SK-N-SH (cell line): Measurements from ENCODE around the gene DHRS1. TPM values are rescaled to one million over a fixed set of nuclear protein-coding genes. Genes with fewer than 3 reads are reported as not detected.
"Not testable (repeated sequence)": the region's sequence is repeated elsewhere in the genome, so short reads cannot be mapped to it uniquely, and the experiment has no call there.

Source experiments
- CTCF ChIA-PET: fragments of 300-600, 350-600 bp; formaldehyde crosslinking; extraction: SDS; loops from one replicate; lab custom pipeline; 2021; lab: Yijun Ruan, JAX
- POLR2A ChIA-PET: fragments of 350-600 bp; sonication (Branson Sonifier 250); formaldehyde crosslinking; extraction: SDS; loops from one replicate; lab custom pipeline; 2020; ENCODE audit warnings: antibody characterized with exemption, inconsistent platforms; lab: Yijun Ruan, JAX
- DNase-seq: peaks from one replicate; pipeline ENCODE4 v3.0.0; 2012
- H2AFZ ChIP-seq: fragments of 200-600 bp; sonication (generic); 2 replicates; pipeline ENCODE4 v1.8.1; 2016; ENCODE audit warnings: antibody characterized with exemption, mild to moderate bottlenecking, low read depth
- H3F3A ChIP-seq: fragments of 200-600 bp; sonication (generic); replicated peaks from 2 replicates; pipeline ENCODE3; 2016; ENCODE audit warnings: antibody characterized with exemption, mild to moderate bottlenecking; ENCODE audit not compliant: insufficient read depth
- H3K27ac ChIP-seq, 2 experiments: fragments of 200-500 bp in 1 of 2; fragments of 200-600 bp in 1 of 2; sonication (Bioruptor generic) in 1 of 2; sonication (generic), shearing (Covaris generic) in 1 of 2; 2 replicates each; pipeline versions ENCODE4 v1.5.1 to v1.6.1; 2014 to 2016; ENCODE audit warnings: low read depth in 2 of 2, inconsistent platforms in 1 of 2, low read length in 1 of 2, mild to moderate bottlenecking in 1 of 2, mixed read lengths in 1 of 2
- H3K27me3 ChIP-seq: fragments of 200-600 bp; sonication (generic), shearing (Covaris generic); 2 replicates; pipeline ENCODE4 v1.6.1; 2016; ENCODE audit warnings: mixed run types; ENCODE audit not compliant: insufficient read depth
- H3K36me3 ChIP-seq, 2 experiments: fragments of 200-500 bp in 1 of 2; fragments of 200-600 bp in 1 of 2; sonication (Bioruptor generic) in 1 of 2; sonication (generic) in 1 of 2; replicated peaks in 1 of 2; 2 replicates each; pipeline versions ENCODE3 to v1.5.1; 2014 to 2016; ENCODE audit warnings: low read length in 1 of 2, mild to moderate bottlenecking in 1 of 2; ENCODE audit not compliant: insufficient read depth in 2 of 2, control insufficient read depth in 1 of 2
- H3K4me1 ChIP-seq, 2 experiments: fragments of 200-500 bp in 1 of 2; fragments of 200-600 bp in 1 of 2; sonication (Bioruptor generic) in 1 of 2; sonication (generic), shearing (Covaris generic) in 1 of 2; 2 replicates each; pipeline versions ENCODE4 v1.5.1 to v1.6.1; 2014 to 2016; ENCODE audit warnings: low read depth in 1 of 2, low read length in 1 of 2, mixed run types in 1 of 2; ENCODE audit not compliant: insufficient read depth in 2 of 2, control insufficient read depth in 1 of 2
- H3K4me2 ChIP-seq: fragments of 200-600 bp; sonication (generic), shearing (Covaris generic); 2 replicates; pipeline ENCODE4 v1.6.1; 2017; ENCODE audit warnings: mixed run types
- H3K4me3 ChIP-seq, 2 experiments: fragments of 200-500 bp in 1 of 2; fragments of 200-600 bp in 1 of 2; sonication (Bioruptor generic) in 1 of 2; sonication (generic), shearing (Covaris generic) in 1 of 2; 2 replicates each; pipeline versions ENCODE4 v1.5.1 to v1.8.1; 2014 to 2016; ENCODE audit warnings: low read depth in 2 of 2, inconsistent platforms in 1 of 2, low read length in 1 of 2, mild to moderate bottlenecking in 1 of 2, mixed read lengths in 1 of 2, moderate library complexity in 1 of 2
- H3K79me2 ChIP-seq: fragments of 200-600 bp; sonication (generic); 2 replicates; pipeline ENCODE4 v1.8.1; 2017; ENCODE audit warnings: mild to moderate bottlenecking; ENCODE audit not compliant: insufficient read depth
- H3K9ac ChIP-seq: fragments of 200-600 bp; sonication (generic); 2 replicates; pipeline ENCODE4 v1.6.1; 2017; ENCODE audit warnings: mixed run types
- H3K9me2 ChIP-seq: fragments of 200-600 bp; sonication (generic); 2 replicates; pipeline ENCODE4 v1.6.1; 2017; ENCODE audit warnings: mixed run types
- H3K9me3 ChIP-seq: fragments of 200-600 bp; sonication (generic); 2 replicates; pipeline ENCODE4 v1.6.1; 2017; ENCODE audit warnings: mixed run types, mild to moderate bottlenecking, moderate library complexity
- H4K20me1 ChIP-seq: fragments of 200-600 bp; sonication (generic); 2 replicates; pipeline ENCODE4 v1.6.1; 2017; ENCODE audit warnings: mild to moderate bottlenecking, mixed run types; ENCODE audit not compliant: insufficient read depth
- CHD2 ChIP-seq: fragments of 150-350 bp; IDR thresholded peaks from 2 replicates; pipeline ENCODE4 v1.6.1; 2018; ENCODE audit warnings: low read length; ENCODE audit not compliant: partially characterized antibody
- ELF1 ChIP-seq: IDR thresholded peaks from 2 replicates; pipeline ENCODE4 v1.4.0; 2012
- EP300 ChIP-seq, 2 experiments: IDR thresholded peaks; 2 replicates each; pipeline versions ENCODE4 v1.4.0 to v1.6.1; 2012; ENCODE audit warnings: borderline replicate concordance in 1 of 2, low read depth in 1 of 2, low read length in 1 of 2
- FOXJ3 ChIP-seq: sonication (generic); formaldehyde crosslinking; IDR thresholded peaks from 2 replicates; pipeline ENCODE4 v1.5.1; 2020; ENCODE audit warnings: mild to moderate bottlenecking, missing genetic modification reagents
- GABPA ChIP-seq: IDR thresholded peaks from 2 replicates; pipeline ENCODE4 v1.4.0; 2012; ENCODE audit warnings: low read depth, mild to moderate bottlenecking
- POLR2AphosphoS5 ChIP-seq: IDR thresholded peaks from 2 replicates; pipeline ENCODE4 v1.6.1; 2012; ENCODE audit warnings: low read depth, low read length
- RCOR1 ChIP-seq: fragments of 150-350 bp; IDR thresholded peaks from 2 replicates; pipeline ENCODE4 v1.6.1; 2017; ENCODE audit warnings: antibody characterized with exemption, low read length
- RXRA ChIP-seq: IDR thresholded peaks from 2 replicates; pipeline ENCODE4 v1.4.0; 2012; ENCODE audit warnings: low read depth, mild to moderate bottlenecking, borderline replicate concordance
- TAF1 ChIP-seq: IDR thresholded peaks from 2 replicates; pipeline ENCODE4 v1.6.1; 2012; ENCODE audit warnings: low read depth, mild to moderate bottlenecking, low read length, moderate library complexity, borderline replicate concordance
- WGBS: methylation state at CpG from one replicate; pipeline ENCODE4 v1.1.6; 2017; ENCODE audit warnings: low lambda C conversion rate; 5-methylcytosine and 5-hydroxymethylcytosine counted together
- polyA plus RNA-seq, 3 experiments: library from polyadenylated mRNA; depleted of rRNA; stranded (reverse); fragments of >200 nt; gene quantifications; 2 replicates each; pipeline ENCODE4 v1.2.3, GENCODE V29; 2012
- TF ChIP-seq, protein P1 (sequence below): IDR thresholded peaks from 2 replicates; pipeline ENCODE4; 2012
- TF ChIP-seq, protein P2 (sequence below): IDR thresholded peaks from 2 replicates; pipeline ENCODE4 v1.4.0; 2012; ENCODE audit warnings: low read depth
- TF ChIP-seq, protein P3 (sequence below): IDR thresholded peaks from 2 replicates; pipeline ENCODE4 v1.6.1; 2012; ENCODE audit warnings: mild to moderate bottlenecking, low read depth, low read length, moderate library complexity

The DHRS1 gene
- polyA plus RNA-seq, 1 of the 3 experiments (the other 2 are of a cell fraction) = 65.4 TPM

DNA sequence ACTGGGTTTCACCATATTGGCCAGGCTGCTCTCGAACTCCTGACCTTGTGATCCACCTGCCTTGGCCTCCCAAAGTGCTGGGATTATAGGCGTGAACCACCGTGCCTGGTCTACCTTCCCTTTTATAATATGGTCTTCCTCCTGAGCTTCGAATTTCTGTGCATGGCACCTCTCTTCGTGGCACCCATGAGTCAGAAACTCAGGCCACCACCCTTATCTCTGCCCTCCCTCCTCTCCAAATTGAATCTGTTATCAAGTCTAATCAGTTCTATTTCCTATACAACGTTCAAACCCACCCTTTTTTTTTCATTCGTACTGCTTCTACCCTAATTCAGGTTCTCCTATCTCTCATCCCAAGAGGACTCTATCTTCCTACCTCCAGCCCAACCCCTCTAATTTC lies 52.2 kb downstream of the DHRS1 start:
- H3K9ac ChIP-seq = no peak overlapping the region
- H3K9me2 ChIP-seq = no peaks in the 10 kb centered on the region
- ChIA-PET CTCF (interaction anchor here (0.8 to 12.0 kb wide), 8 partner anchors 9 to 189 kb away, joined by 3 to 191 read pairs (median 4); partner anchors contain the start of genes CIDEB, DHRS1, NOP9 and RABGGTA), POLR2A (interaction anchor here (1.1 kb wide), 1 partner anchor 61 kb away, joined by 4 read pairs; no protein-coding TSS in a partner anchor)
- no peak overlapping the region for H2AFZ ChIP-seq
- no peaks in the 10 kb centered on the region for H3K79me2 ChIP-seq
- no peak overlapping the region for H3K4me2 ChIP-seq
- H3F3A ChIP-seq = peaks cover 13% of the 10 kb centered on the region
- H3K4me3 ChIP-seq = no peak overlapping the region
- H3K27me3 ChIP-seq = no peaks in the 10 kb centered on the region
- TF ChIP-seq, protein P1, sequence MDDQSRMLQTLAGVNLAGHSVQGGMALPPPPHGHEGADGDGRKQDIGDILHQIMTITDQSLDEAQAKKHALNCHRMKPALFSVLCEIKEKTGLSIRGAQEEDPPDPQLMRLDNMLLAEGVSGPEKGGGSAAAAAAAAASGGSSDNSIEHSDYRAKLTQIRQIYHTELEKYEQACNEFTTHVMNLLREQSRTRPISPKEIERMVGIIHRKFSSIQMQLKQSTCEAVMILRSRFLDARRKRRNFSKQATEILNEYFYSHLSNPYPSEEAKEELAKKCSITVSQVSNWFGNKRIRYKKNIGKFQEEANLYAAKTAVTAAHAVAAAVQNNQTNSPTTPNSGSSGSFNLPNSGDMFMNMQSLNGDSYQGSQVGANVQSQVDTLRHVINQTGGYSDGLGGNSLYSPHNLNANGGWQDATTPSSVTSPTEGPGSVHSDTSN = no peak
- TF ChIP-seq, protein P2, sequence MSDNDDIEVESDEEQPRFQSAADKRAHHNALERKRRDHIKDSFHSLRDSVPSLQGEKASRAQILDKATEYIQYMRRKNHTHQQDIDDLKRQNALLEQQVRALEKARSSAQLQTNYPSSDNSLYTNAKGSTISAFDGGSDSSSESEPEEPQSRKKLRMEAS = no peak
- TF ChIP-seq RXRA (no peak), GABPA (no peak), TAF1 (no peak)
- H3K36me3 ChIP-seq = no peaks in the 10 kb centered on the region
- peaks cover 6 to 7% of the 10 kb centered on the region in 2 experiments; a peak in 1 of 4 replicates for H3K4me1 ChIP-seq
- DNase-seq = no peak
- H3K9me3 ChIP-seq = no peaks in the 10 kb centered on the region
- no peak overlapping the region for H3K27ac ChIP-seq
- no peaks in the 10 kb centered on the region for H4K20me1 ChIP-seq
- WGBS = 57% methylated on average over 7 of the region's 7 CpGs

DNA sequence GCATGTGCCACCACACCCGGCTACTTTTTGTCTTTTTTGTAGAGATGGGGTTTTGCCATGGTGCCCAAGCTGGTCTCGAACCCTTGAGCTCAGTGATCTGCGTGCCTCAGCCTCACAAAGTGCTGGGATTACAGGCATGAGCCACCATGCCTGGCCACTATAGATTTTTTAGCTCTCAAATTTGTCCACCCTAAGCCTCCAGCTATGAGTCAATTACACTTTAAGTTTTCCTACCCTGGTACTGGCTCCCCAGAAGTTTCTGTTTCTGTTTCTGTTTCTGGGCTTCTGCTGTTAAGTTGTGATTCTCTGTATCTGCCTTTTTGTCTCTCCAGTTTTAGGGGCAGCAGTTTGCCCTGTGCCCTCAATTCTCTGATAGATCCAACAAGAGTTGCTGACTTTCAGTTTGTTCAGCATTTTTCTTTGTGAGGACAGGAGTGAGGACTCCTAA lies 52.8 kb downstream of the DHRS1 start:
- DNase-seq = no peak
- TF ChIP-seq CHD2 = no peak
- TF ChIP-seq ELF1 = no peak
- TF ChIP-seq FOXJ3 (CRISPR knock-in tag) = no peak
- TF ChIP-seq, protein P2 = no peak
- TF ChIP-seq POLR2AphosphoS5 = no peak
- no peak for TF ChIP-seq EP300 (IDR thresholded peaks at IDR 0.05; ENCODE audit: borderline replicate concordance in 1 of 2, low read depth in 1 of 2, low read length in 1 of 2)
- no peak for TF ChIP-seq RXRA
- TF ChIP-seq RCOR1 = no peak
- TF ChIP-seq, protein P3, sequence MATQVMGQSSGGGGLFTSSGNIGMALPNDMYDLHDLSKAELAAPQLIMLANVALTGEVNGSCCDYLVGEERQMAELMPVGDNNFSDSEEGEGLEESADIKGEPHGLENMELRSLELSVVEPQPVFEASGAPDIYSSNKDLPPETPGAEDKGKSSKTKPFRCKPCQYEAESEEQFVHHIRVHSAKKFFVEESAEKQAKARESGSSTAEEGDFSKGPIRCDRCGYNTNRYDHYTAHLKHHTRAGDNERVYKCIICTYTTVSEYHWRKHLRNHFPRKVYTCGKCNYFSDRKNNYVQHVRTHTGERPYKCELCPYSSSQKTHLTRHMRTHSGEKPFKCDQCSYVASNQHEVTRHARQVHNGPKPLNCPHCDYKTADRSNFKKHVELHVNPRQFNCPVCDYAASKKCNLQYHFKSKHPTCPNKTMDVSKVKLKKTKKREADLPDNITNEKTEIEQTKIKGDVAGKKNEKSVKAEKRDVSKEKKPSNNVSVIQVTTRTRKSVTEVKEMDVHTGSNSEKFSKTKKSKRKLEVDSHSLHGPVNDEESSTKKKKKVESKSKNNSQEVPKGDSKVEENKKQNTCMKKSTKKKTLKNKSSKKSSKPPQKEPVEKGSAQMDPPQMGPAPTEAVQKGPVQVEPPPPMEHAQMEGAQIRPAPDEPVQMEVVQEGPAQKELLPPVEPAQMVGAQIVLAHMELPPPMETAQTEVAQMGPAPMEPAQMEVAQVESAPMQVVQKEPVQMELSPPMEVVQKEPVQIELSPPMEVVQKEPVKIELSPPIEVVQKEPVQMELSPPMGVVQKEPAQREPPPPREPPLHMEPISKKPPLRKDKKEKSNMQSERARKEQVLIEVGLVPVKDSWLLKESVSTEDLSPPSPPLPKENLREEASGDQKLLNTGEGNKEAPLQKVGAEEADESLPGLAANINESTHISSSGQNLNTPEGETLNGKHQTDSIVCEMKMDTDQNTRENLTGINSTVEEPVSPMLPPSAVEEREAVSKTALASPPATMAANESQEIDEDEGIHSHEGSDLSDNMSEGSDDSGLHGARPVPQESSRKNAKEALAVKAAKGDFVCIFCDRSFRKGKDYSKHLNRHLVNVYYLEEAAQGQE = no peak
- 77% methylated on average over 3 of the region's 3 CpGs for WGBS
- Histone ChIP-seq H2AFZ (no peak overlapping the region), H3K9me3 (no peaks in the 10 kb centered on the region), H3F3A (peaks cover 13% of the 10 kb centered on the region), H3K9ac (no peak overlapping the region), H3K4me3 (no peak overlapping the region), H3K4me1 (peaks cover 7% of the 10 kb centered on the region in 2 experiments; a peak in 1 of 4 replicates), H3K27ac (no peak overlapping the region), H3K9me2 (no peaks in the 10 kb centered on the region), H4K20me1 (no peaks in the 10 kb centered on the region), H3K36me3 (no peaks in the 10 kb centered on the region), H3K27me3 (no peaks in the 10 kb centered on the region), H3K4me2 (no peak overlapping the region), H3K79me2 (peaks cover 2% of the 10 kb centered on the region)
- ChIA-PET POLR2A (interaction anchor here (1.1 kb wide), 1 partner anchor 62 kb away, joined by 4 read pairs; no protein-coding TSS in a partner anchor), CTCF (interaction anchor here (1.1 to 12.0 kb wide), 8 partner anchors 10 to 190 kb away, joined by 3 to 191 read pairs (median 4); partner anchors contain the start of genes CIDEB, DHRS1, NOP9 and RABGGTA)

DNA sequence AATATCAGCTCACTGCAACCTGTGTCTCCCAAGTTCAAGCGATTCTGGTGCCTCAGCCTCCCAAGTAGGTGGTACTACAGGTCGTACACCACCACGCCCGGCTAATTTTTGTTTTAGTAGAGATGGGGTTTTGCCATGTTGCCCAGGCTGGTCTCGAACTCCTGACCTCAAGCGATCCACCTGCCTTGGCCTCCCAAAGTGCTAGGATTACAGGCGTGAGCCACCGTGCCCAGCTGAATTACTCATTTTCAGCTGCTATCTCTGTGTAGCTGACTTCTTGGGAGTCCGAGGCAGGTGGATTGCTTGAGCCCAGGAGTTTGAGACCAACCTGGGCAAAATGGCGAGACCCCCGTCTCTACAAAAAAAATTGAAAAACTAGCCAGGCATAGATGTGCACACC lies 54.2 kb downstream of the DHRS1 start:
- H3K4me3 ChIP-seq, H2AFZ ChIP-seq, H3K9ac ChIP-seq, H3K27ac ChIP-seq, POLR2A ChIA-PET, H4K20me1 ChIP-seq, H3K27me3 ChIP-seq, H3K4me2 ChIP-seq, H3K36me3 ChIP-seq, H3K9me3 ChIP-seq, H3K9me2 ChIP-seq, DNase-seq: not testable (repeated sequence)
- CTCF ChIA-PET = interaction anchor here (1.3 to 12.0 kb wide), 4 partner anchors 11 to 121 kb away, joined by 4 to 191 read pairs (median 24); partner anchors contain the start of genes DHRS1 and NOP9
- H3K4me1 ChIP-seq = peaks cover 15 to 20% of the 10 kb centered on the region in 2 experiments; a peak in 2 of 4 replicates
- H3F3A ChIP-seq = peaks cover 13% of the 10 kb centered on the region
- 92% methylated on average over 11 of the region's 11 CpGs for WGBS
- peaks cover 17% of the 10 kb centered on the region for H3K79me2 ChIP-seq
